Small intestine (tissue), 7 donors: ENCODE data around the gene DHRS7B. TPM values are rescaled to one million over a fixed set of nuclear protein-coding genes. Genes with fewer than 3 reads are reported as not detected.

Experiments used
- DNase-seq, 2 donors: peaks; one replicate each; pipeline versions ENCODE4 v3.0.0 to v3.0.0-alpha.2; 2013
- FAIRE-seq: peaks from 2 replicates; lab custom pipeline; 2012; peaks lifted over from hg19 to GRCh38; lab: Jason Lieb, UNC
- H3K27ac ChIP-seq, 3 donors: one replicate each; pipeline ENCODE4 v1.5.1; 2013; ENCODE audit warnings: low read length in 2 of 3, mild to moderate bottlenecking in 2 of 3, control low read depth in 1 of 3, inconsistent platforms in 1 of 3, low read depth in 1 of 3, moderate library complexity in 1 of 3
- H3K27me3 ChIP-seq, 3 donors: one replicate each; pipeline ENCODE4 v1.6.1; 2013; ENCODE audit warnings: low read length in 3 of 3, inconsistent platforms in 1 of 3; ENCODE audit not compliant: control insufficient read depth in 3 of 3, insufficient read depth in 3 of 3
- H3K36me3 ChIP-seq, 3 donors: one replicate each; pipeline ENCODE4 v1.6.1; 2013; ENCODE audit warnings: low read length in 3 of 3, inconsistent platforms in 1 of 3, low read depth in 1 of 3, mild to moderate bottlenecking in 1 of 3, moderate library complexity in 1 of 3; ENCODE audit not compliant: control insufficient read depth in 3 of 3, insufficient read depth in 2 of 3
- H3K4me1 ChIP-seq, 3 donors: one replicate each; pipeline ENCODE4 v1.6.1; 2013; ENCODE audit warnings: low read length in 2 of 3, inconsistent platforms in 1 of 3, low read depth in 1 of 3, mild to moderate bottlenecking in 1 of 3, moderate library complexity in 1 of 3; ENCODE audit not compliant: control insufficient read depth in 3 of 3, insufficient read depth in 2 of 3
- H3K4me3 ChIP-seq, 3 donors: one replicate each; pipeline ENCODE4 v1.5.1; 2013; ENCODE audit warnings: low read length in 3 of 3, control low read depth in 1 of 3, inconsistent platforms in 1 of 3, low read depth in 1 of 3, mild to moderate bottlenecking in 1 of 3, moderate library complexity in 1 of 3
- H3K9me3 ChIP-seq, 2 donors: one replicate each; pipeline ENCODE4 v1.6.1; 2013; ENCODE audit warnings: low read depth in 1 of 2, low read length in 1 of 2; ENCODE audit not compliant: control insufficient read depth in 2 of 2, insufficient read depth in 1 of 2
- WGBS, 3 donors: extraction: QIAGEN DNeasy Blood & Tissue Kit; methylation state at CpG; one replicate each; pipeline ENCODE4 v1.1.7; 2013; 5-methylcytosine and 5-hydroxymethylcytosine counted together
- polyA plus RNA-seq, 4 donors: library from polyadenylated mRNA; stranded (reverse) in 3 of 4; unstranded in 1 of 4; fragments of 200-250 nt in 3 of 4; fragments of 120-200 nt in 1 of 4; gene quantifications; one replicate each; pipeline versions ENCODE4 v1.2.1 to v1.2.3, GENCODE V29; 2013
- donor health status: healthy with polysubstance abuse.
- donor health status: control.
- donor health status: control.
- donor health status: Bipolar disorder and iron deficiency.
- donor health status: healthy.

The DHRS7B gene
- polyA plus RNA-seq, 4 donors, result 23.5 to 33.7 (median 27.8) TPM

- FAIRE-seq, result no peak
- H3K4me1 ChIP-seq, result no peaks in the 10 kb centered on the region
Measured at GRCh38 chr17:21201874-21202273, 75.1 kb downstream of the DHRS7B start.

GRCh38 chr17:21202512-21202911 lies 75.7 kb downstream of the DHRS7B start:
- H3K4me3 ChIP-seq, result no peak overlapping the region
- H3K27ac ChIP-seq, result no peak overlapping the region
- peaks cover 0 to 51% (median 7%) of the 10 kb centered on the region in 3 donors for H3K36me3 ChIP-seq
- FAIRE-seq (no peak), DNase-seq (no peak)
- 85 to 90% (median 86%) methylated on average over 12 of the region's 12 CpGs for WGBS, 3 donors
- H3K27me3 ChIP-seq, result no peaks in the 10 kb centered on the region
- H3K9me3 ChIP-seq, result no peaks in the 10 kb centered on the region
- no peaks in the 10 kb centered on the region for H3K4me1 ChIP-seq

More at GRCh38 chr17:21201874-21202273, 75.1 kb downstream of the DHRS7B start:
- Histone ChIP-seq H3K4me3 (no peak overlapping the region), H3K36me3 (peaks cover 3 to 53% (median 10%) of the 10 kb centered on the region in 3 donors), H3K27me3 (no peaks in the 10 kb centered on the region), H3K27ac (no peak overlapping the region), H3K9me3 (no peaks in the 10 kb centered on the region)
- DNase-seq, result no peak
- 91 to 94% (median 94%) methylated on average over 11 of the region's 11 CpGs for WGBS, 3 donors

- H3K27me3 ChIP-seq, result no peaks in the 10 kb centered on the region
- H3K27ac ChIP-seq, result no peak overlapping the region
- no peaks in the 10 kb centered on the region for H3K4me1 ChIP-seq
- DNase-seq (no peak), FAIRE-seq (no peak)
- H3K36me3 ChIP-seq, result peaks cover 0 to 52% (median 0%) of the 10 kb centered on the region in 3 donors
- 85 to 95% (median 90%) methylated on average over 9 of the region's 9 CpGs for WGBS, 3 donors
- no peak overlapping the region for H3K4me3 ChIP-seq
- no peaks in the 10 kb centered on the region for H3K9me3 ChIP-seq
Measured at GRCh38 chr17:21204935-21205334, 78.2 kb downstream of the DHRS7B start.

- H3K36me3 ChIP-seq, result peaks cover 0 to 41% (median 0%) of the 10 kb centered on the region in 3 donors
- H3K4me1 ChIP-seq, result peaks cover 3 to 18% (median 17%) of the 10 kb centered on the region in 3 donors
- H3K27ac ChIP-seq, result no peak overlapping the region
- no peak overlapping the region for H3K4me3 ChIP-seq
- no peaks in the 10 kb centered on the region for H3K9me3 ChIP-seq
- DNase-seq (no peak), FAIRE-seq (no peak)
- H3K27me3 ChIP-seq, result no peaks in the 10 kb centered on the region
- 79 to 88% (median 85%) methylated on average over 7 of the region's 7 CpGs for WGBS, 3 donors
Measured at GRCh38 chr17:21208352-21208751, 81.6 kb downstream of the DHRS7B start.

GRCh38 chr17:21209511-21210175 lies 82.9 kb downstream of the DHRS7B start:
- 27 to 71% (median 41%) methylated on average over 17 of the region's 17 CpGs for WGBS, 3 donors
- H3K9me3 ChIP-seq, result no peaks in the 10 kb centered on the region
- FAIRE-seq (no peak), DNase-seq (peak in 1 of 2 donors; percentile 67)
- peaks cover 3 to 18% (median 17%) of the 10 kb centered on the region in 3 donors for H3K4me1 ChIP-seq
- H3K36me3 ChIP-seq, result peaks cover 0 to 41% (median 0%) of the 10 kb centered on the region in 3 donors
- H3K27me3 ChIP-seq, result no peaks in the 10 kb centered on the region
- no peak overlapping the region for H3K4me3 ChIP-seq
- no peak overlapping the region for H3K27ac ChIP-seq

- Histone ChIP-seq H3K27me3 (no peaks in the 10 kb centered on the region), H3K27ac (peak overlapping the region in 1 of 3 donors; percentile 8), H3K36me3 (peaks cover 0 to 41% (median 0%) of the 10 kb centered on the region in 3 donors), H3K4me3 (no peak overlapping the region), H3K9me3 (no peaks in the 10 kb centered on the region), H3K4me1 (peaks cover 3 to 20% (median 20%) of the 10 kb centered on the region in 3 donors)
- FAIRE-seq (no peak), DNase-seq (peak in 1 of 2 donors; percentile 56)
- 21 to 65% (median 29%) methylated on average over 15 of the region's 15 CpGs for WGBS, 3 donors
Measured at GRCh38 chr17:21210411-21211076, 83.8 kb downstream of the DHRS7B start.

- Histone ChIP-seq H3K9me3 (no peaks in the 10 kb centered on the region), H3K36me3 (peaks cover 0 to 33% (median 0%) of the 10 kb centered on the region in 3 donors), H3K27me3 (no peaks in the 10 kb centered on the region), H3K4me3 (no peak overlapping the region), H3K4me1 (peaks cover 3 to 20% (median 20%) of the 10 kb centered on the region in 3 donors), H3K27ac (peak overlapping the region in 1 of 3 donors; percentile 50)
- 34 to 67% (median 50%) methylated on average over 9 of the region's 9 CpGs for WGBS, 3 donors
- FAIRE-seq, result no peak
- peak; percentile 50 to 69 for DNase-seq
Measured at GRCh38 chr17:21211825-21212479, 85.2 kb downstream of the DHRS7B start.
